Activated gamma-delta T cell treated with Interleukin-2 at 50 U/mL for 16 hours (primary cell): ENCODE measurements around the gene TNS3.

Experiments
- DNase-seq: peaks from one replicate; pipeline ENCODE4 v3.0.0-alpha.2; 2020

The TNS3 gene

GRCh38 chr7:47335557-47336471, 246.1 kb downstream of the TNS3 start:
- DNase-seq, result no peak

- no peak for DNase-seq
Measured at GRCh38 chr7:47335071-47335470, 246.8 kb downstream of the TNS3 start.

- DNase-seq, result no peak
Measured at GRCh38 chr7:47333959-47334358, 248.0 kb downstream of the TNS3 start.

GRCh38 chr7:47333554-47333887, 248.4 kb downstream of the TNS3 start:
- DNase-seq, result no peak

DNA sequence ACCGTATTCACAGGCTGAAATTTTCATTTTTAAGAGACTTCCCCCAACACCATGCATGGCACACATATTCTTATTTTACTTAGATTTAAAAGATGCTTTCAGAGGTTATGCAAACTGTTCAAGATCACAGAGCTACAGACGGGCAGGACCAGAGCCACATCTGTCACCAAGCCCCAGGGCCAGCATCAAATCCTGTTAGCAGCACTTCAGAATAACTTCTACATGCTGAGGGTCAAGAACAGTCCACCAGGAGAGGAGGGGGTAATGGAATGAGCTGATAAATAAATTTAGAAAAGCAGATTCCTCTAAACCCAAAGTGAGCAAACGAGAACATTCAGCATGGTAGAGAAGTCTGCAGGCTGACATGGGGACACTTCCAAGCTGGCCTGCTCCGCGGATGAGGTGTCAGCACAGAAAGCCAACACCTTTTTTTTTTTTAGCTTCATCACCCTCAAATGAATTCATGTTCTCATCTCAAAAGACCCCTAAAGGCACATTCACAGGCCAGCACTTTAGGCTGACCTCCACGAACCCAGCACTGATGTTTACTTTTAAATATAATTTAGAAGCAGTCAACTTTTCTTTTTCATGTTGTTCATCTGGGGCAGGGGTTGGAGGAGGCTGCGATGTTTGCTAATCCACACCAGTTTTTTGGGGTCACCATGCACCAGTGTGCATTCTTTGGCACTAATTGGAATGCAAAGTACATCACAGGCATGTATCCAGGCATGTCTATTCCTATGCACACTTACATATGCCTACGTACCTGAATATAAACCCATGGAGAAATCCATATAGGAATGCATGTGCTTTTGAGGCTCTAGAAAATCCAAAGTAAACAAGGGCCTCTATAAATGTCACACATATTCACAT, 249.0 kb downstream of the TNS3 start:
- DNase-seq, result no peak

DNA sequence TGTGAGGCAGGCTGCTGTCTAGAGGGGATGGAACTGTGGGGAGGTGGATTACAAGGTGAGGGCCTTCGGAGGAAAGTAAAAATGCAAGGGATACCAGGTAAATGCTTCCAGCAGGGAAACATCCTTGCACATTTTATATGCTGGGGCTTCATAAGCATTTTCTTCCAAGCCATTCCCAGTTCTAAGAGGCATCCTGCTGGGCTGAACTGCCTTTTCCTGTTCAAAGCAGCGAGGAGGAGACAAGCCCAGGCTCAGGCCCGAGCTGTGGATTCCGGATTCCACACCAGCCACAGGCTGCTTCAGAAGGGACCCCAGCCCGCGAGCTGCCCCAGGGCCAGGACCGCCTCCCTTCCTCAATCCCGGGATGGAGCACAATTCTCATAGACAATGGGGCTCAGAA, 249.7 kb downstream of the TNS3 start:
- DNase-seq, result no peak

- DNase-seq, result no peak
Measured at GRCh38 chr7:47331179-47331565, 250.7 kb downstream of the TNS3 start.

DNA sequence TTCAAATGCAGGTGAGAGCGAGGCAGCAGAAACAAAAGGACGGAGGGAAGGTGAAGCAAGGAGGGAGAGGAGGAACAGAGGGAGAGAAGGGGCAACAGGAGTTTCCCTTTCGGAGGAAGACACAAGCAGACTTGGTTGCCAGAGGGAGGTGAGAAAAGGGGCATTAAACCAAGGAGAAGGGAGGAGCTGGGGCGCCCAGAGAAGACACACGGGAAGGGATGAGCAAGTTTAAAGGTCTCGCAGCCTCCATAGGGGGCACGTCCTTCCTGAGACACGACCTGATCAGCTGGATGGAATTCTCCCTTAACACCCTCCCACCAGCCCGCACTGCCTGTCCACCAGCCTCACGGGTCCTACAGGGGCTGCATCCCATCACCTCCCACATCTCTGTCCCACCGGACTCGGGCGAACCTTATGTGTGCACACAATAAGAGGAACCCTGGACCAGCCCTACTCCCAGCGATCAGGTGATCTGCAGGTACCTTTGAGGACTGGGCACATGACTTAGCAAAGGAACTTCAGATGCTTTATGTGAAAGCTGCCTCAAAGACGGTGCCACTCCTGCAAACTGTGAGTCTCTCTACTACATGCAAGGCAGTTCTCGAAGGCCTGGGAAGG, 251.2 kb downstream of the TNS3 start:
- DNase-seq, result no peak

DNA sequence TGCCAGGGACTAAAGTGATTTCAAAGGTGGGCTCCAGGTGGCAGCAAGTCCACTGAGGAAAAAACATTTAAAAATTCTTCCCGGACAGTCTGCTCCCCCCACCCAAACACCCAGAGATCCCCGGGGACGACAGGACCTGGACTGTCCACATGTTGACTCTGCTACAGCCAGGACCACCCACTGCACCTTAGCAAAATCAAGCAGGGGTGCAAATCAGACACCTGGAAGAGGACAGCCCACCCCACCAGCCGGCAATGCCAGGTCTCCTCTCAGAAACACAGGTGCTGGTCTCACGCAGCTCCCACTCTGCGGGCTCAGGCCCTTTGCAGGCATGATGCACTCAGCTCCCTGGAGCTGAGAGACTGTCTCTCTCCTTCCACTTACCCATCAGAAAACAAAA, 251.9 kb downstream of the TNS3 start:
- no peak for DNase-seq

GRCh38 chr7:47329320-47329926, 252.5 kb downstream of the TNS3 start:
- DNase-seq, result no peak

- DNase-seq, result no peak
Measured at GRCh38 chr7:47328392-47329319, 253.3 kb downstream of the TNS3 start.

DNA sequence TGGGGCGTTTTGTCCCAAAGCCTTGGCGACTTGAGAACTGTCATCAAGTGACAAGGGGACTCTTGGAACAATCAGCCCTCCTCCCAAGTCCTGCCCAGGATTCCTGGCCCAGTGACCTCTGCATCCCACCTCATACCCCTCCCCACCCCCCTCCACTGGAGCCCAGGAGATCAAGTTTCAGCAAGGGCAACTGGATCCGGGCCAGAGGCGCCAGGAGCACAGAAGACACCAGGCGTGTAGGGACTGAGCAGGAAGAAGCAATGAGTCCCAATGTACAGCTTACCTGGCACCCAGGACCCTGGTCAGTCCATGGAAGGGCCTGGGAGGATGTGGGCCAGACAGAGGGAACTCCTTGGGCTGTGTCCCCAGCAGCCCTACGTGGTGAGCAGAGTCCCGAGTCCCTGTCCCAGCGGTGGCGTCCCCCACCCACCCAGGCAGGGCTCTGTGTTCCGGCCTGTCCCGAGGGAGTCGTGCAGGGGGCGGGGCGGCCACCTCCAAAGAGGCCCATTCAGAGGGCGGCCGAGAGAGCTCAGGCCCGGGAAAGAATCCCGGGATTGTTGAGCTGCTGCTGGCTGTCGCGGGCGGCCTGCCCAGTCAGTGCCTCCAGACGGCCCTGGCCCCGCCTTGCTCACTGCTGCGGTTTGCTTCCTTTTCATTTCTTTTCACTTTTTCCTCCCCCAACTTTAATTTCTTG, 254.1 kb downstream of the TNS3 start:
- DNase-seq, result no peak

GRCh38 chr7:47327346-47327697, 254.6 kb downstream of the TNS3 start:
- no peak for DNase-seq

- no peak for DNase-seq
Measured at GRCh38 chr7:47326808-47327207, 255.1 kb downstream of the TNS3 start.

- DNase-seq, result no peak
Measured at GRCh38 chr7:47326220-47326619, 255.7 kb downstream of the TNS3 start.

- no peak for DNase-seq
Measured at GRCh38 chr7:47325337-47325736, 256.6 kb downstream of the TNS3 start.

DNA sequence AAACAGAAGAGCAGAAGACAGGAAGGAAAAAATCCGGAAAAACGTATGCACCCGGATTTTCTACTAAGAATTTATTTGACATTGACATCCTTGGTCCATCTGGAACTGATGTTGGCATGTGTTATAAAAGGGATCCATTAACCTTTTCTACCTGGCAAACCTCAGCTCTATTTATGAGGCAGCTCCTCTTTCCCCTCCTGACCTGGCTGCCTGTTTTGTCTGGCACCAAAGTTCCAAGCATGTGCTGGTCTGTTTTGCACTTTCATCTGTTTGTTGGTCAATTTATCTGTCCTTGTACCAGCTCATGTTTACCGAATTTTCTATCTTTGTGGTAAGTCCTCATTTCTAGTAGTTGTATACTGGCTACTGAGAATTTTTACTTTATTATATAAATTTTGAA, 258.0 kb downstream of the TNS3 start:
- no peak for DNase-seq

DNA sequence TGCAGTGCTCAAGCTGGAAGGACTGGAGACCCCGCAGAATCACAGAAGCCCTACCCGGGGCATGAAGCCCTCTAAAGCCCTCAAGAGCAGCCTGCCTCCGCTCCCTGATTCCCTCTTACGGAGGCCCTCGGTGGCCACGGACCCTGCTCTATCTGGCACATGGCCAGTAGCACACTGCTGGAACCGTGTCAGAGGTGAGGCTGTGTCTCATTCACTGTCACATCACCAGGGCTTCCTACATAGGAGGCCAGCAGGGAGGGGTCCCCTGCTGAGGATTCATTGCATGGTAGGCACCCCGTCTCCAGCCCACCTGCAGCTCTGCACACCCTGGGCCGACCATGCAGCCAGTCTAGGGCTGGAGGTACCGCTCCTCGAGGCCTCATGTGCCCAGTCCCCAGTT, 259.2 kb downstream of the TNS3 start:
- no peak for DNase-seq

DNA sequence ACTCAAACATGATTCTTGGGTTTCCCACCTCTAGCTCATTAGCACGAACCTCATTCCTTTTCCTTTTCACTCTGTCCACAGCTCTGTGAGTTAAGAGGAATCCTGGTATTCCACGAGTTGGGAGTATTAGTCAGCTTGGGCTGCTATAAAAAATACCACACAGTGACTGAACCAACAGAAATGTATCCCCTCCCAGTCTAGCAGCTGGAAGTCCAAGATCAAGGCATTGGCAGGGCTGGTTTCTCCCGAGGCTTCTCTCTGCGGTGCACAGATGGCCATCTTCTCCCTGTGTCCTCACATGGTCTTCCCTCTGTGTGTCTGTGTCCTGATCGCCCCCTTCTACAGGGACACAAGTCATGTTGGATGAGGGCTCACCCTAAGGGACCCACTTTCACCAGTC, 261.6 kb downstream of the TNS3 start:
- DNase-seq, result no peak

GRCh38 chr7:47318395-47319182, 263.3 kb downstream of the TNS3 start:
- DNase-seq, result no peak

GRCh38 chr7:47317487-47317886, 264.4 kb downstream of the TNS3 start:
- DNase-seq, result no peak
